Activated effector memory CD4-positive, alpha-beta T cell treated with anti-CD3 and anti-CD28 coated beads, Interleukin-2, amount 50 U/mL, for 16 hours (primary cell): Measurements from ENCODE around the gene MPP7.
"Not testable (repeated sequence)": the region's sequence is repeated elsewhere in the genome, so short reads cannot be mapped to it uniquely, and the experiment has no call there.

Experiments
- DNase-seq: peaks from one replicate; pipeline ENCODE4 v3.0.0-alpha.2; 2020

The MPP7 gene

GRCh38 chr10:28302638-28303488, at the start of gene MPP7:
TSS of gene MPP7 (minus strand) at chr10:28303064. CDS start at chr10:28238604, 64,460 bp downstream.
- peak; percentile 99 for DNase-seq

GRCh38 chr10:28349892-28350291, 47.0 kb upstream of the MPP7 start:
- no peak for DNase-seq

GRCh38 chr10:28343987-28344895, 41.4 kb upstream of the MPP7 start:
- DNase-seq = no peak

- DNase-seq = no peak
Observed at GRCh38 chr10:28343252-28343651, 40.4 kb upstream of the MPP7 start.

GRCh38 chr10:28341679-28342078, 38.8 kb upstream of the MPP7 start:
- not testable (repeated sequence) for DNase-seq

GRCh38 chr10:28332726-28333125, 29.9 kb upstream of the MPP7 start:
- DNase-seq = no peak

DNA sequence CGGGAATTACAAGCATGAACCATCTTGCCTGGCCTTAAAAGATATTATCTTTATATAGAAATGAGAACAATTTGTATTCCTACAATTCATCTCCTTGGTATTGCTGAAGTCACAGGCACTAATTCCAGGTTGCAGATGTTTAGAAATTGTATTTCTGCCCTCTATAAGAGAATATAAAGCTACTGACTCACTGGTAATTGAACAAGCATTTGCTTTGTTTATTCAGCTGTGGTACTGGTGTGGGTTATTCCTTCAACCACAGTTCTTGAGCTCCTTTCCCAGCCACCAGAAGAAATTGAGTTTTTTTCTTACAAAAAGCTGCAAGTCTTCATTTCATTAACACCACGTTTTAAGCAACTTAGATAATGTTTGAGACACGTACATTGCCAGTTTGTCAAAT, 29.0 kb upstream of the MPP7 start:
- DNase-seq = no peak

DNA sequence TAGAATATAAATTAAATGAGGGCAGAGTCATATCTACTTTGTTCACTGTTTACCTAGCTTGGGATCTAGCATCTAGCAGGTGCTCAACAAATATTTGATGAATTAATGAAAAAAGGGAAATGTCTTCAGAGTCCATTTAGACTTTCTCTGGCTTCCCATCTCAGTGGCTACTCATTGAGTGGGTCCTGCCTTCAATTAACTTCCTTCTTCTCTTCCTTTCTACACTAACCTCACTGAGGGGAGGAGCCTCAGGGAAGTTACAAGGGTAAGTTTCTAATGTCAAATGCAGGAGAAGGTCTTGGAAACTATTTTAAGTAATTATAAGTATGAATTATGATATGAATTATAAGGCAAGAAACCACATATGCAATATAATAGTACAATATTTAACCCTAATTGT, 28.2 kb upstream of the MPP7 start:
- no peak for DNase-seq

DNA sequence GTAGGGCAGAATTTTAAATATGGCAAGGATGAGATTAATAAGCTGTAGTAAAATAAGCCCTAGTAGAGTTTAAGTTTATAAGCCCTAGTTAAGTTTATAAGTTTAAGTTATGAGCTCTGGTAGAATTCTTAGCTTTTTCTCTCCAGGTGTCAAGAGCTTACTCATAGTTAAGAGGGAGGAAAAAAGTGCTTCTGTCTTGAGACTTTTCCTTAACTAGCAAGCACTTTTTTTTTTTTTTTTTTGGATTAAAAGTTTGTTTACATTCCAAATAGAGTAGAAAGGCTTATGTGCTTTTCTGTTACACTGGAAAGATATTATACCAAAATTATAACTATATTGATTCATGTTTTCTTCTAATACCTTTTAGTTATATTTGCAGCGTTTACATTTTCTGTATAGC, 25.5 kb upstream of the MPP7 start:
- DNase-seq = no peak

GRCh38 chr10:28327491-28327880, 24.6 kb upstream of the MPP7 start:
- DNase-seq = no peak

DNA sequence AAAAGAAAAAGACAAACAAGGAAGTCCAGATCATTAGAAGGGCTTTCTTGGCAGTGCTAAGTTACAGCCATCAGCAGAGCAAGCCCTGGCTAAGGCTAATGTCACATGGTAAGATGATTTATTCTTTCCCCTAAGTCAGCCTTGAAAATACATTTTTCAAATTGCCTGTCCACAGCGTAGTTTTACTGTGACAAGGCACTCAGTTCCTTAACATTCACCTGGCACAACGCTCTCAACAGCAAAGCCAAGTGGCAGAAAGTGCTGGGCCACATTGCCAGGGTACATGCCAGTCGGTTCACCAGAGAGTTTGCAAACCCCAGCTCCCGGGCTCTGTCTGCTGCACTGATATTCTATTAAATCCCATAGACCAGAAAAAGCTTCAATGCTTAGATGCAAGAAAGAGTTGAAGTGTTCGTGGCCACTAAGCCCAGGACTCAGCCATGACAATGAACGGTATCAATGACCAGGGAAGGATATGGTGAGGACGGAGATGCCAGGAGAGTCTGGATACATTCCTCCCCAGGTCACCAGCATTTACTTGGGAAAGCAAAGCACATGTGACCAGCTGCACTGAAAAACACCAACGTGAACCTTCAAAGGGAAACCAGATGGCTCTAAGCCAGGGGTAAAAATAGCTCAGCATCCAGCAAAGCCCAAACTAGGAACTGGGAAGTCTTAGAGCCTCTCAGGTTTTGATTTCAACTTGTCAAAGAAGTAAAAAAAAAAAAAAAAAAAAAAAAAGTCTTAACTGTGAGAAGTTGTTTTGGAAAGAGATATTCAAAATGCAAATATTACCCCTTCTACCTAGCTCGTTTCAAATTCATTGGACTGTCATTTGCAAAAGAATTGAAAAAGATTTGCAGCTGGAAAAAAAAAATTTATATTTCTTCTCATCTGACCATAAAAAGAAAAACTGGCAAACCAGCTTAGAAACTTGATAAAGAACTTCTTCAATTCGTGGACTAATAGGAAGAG, 23.9 kb upstream of the MPP7 start:
- no peak for DNase-seq

DNA sequence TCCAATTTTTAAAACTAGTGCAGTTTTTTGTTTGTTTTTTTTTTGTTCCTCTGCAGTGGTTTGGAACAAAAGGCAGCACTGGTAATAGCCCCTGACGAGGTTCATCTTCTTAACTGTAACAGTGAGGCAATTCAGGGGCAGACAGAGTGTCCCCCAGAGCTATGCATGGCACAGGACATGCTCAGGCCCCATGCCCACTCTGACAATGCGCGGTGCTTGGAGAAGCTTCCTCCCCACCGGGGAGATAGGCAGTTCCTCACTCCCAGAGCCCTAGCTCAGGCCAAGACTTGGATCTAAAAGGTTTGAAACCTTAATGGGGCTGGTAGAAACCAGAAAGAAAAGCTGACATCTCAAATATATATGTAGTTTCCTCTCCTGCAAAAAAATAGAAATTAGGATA, 17.9 kb upstream of the MPP7 start:
- no peak for DNase-seq

DNA sequence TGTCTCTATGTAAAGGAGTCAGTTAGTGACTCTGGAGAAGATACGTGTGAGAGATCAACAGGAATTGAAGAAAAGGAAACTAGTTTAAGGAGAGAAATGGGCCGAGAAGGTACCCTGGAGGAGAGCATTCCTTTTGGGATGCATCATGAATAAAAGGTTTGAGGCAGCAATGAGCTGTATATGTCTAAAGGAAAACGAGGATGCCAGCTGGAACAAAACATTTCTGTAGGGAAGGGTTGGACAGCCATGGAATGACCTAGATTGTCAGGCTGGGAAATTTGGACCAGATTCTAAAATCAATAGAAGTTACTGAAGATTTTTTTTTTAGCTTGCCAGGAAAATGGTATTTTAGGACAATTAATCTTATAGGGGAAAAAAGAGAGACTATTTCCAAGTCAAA, 17.2 kb upstream of the MPP7 start:
- no peak for DNase-seq

- not testable (repeated sequence) for DNase-seq
Observed at GRCh38 chr10:28319061-28319460, 16.2 kb upstream of the MPP7 start.

- no peak for DNase-seq
Observed at GRCh38 chr10:28318626-28319025, 15.8 kb upstream of the MPP7 start.

GRCh38 chr10:28317760-28318159, 14.9 kb upstream of the MPP7 start:
- no peak for DNase-seq

GRCh38 chr10:28316696-28317095, 13.8 kb upstream of the MPP7 start:
- DNase-seq = no peak

DNA sequence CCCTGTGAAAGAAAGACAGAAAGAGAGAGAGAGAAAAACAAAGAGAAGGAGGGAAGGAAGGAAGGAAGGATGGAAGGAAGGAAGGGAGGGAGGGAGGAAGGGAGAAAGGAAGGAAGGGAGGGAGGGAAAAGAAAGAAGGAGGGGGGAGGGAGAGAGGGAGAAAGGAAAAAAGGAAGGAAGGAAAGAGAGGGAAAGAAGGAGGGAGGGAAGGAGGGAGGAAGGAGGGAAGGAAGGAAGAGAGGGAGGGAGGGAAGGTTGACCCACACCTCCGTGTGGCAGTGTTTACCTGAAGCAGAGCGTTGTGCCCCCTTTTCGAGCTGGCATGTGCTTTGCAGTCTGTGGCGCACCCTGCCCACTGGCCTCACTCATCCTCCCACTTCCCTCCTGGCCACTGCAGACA, 12.3 kb upstream of the MPP7 start:
- no peak for DNase-seq

DNA sequence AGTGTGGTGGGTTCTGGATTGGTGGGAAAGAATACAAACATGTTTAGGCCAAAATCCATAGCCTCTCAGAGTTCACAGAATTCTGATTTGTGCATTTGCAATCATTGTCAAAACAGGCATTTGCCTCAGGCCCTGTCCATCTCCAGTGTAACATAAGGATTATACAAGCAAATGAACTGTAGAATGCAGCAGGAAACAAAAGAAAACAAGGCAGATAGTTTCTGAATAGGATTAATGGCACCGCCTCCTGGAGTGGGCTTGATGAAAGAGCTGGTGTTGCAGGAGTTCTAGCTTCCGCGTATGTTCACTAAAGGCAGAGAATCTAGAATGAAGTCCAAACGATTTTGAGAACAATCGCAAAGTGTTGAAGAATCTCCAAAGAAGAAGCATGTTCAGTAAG, 11.3 kb upstream of the MPP7 start:
- DNase-seq = no peak

DNA sequence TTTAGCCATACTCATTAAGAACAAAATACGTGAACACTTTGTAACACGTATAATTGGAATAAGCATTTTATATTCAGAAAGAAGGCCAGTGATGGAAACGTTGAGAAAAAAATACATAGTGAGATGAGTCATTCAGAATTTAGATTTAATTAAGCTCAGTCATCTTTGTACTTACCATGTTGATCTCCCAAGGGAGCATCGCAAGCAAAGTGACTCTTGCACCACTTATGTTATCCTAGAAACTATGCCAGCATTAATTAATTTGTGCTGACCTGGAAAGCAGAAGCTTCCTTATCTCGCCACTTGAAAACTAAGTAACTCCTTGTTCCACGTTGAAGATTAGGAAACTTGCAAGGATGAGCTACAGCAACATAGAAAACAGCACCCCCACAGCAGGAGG, 9.7 kb upstream of the MPP7 start:
- no peak for DNase-seq

GRCh38 chr10:28311104-28311503, 8.2 kb upstream of the MPP7 start:
- DNase-seq = no peak

DNA sequence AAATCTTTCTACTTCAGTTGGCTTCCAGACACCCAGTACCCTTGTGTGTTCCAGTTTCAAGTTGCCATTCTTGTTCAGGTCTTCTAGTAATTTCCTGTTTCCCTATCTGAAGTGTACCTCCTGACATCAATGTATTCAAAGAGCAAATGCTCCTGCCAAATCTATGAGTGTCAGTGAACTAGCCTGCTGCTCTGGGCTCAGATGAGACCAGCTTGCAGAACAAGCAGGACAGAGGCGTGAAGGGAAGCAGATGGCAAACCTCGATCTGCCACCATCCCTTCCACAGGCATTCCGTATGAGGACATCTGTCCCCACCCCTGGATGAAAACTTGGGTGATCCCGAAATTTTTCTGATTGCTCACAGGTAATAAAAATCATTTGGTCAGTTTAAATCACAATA, 4.4 kb upstream of the MPP7 start:
- no peak for DNase-seq

DNA sequence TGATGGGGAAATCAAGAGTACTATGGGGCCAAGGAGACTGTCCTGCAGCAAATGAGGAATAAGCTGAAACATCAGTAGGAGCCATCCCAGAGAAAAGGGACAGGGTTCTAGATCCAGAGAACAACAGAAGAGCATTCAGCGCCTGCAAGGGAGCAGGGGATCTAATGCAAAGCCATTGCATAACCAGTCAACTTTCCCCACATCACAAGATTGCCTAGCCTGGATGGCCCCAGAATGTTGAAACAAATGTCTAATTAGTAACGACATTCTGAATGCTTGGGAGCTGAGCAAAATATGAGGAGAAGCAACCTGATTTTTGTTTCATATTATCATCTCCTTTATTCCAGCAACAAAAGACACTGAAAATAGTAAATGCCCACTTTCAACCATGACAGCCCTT, 2.7 kb upstream of the MPP7 start:
- DNase-seq = no peak
